PC-9 (cell line): Measurements from ENCODE around the gene GAL3ST1.

ENCODE experiments used
- EZH2 ChIP-seq: fragments of 200-600 bp; sonication (generic); IDR thresholded peaks from 2 replicates; pipeline ENCODE4 v1.8.0; 2017; ENCODE audit warnings: antibody characterized with exemption, low read depth
- TF ChIP-seq, protein P1 (sequence below): fragments of 200-600 bp; sonication (generic); conservative IDR thresholded peaks from 2 replicates; pipeline ENCODE4 v1.6.1; 2017; ENCODE audit warnings: mixed run types, antibody characterized with exemption, mild to moderate bottlenecking, moderate library complexity

DNA sequence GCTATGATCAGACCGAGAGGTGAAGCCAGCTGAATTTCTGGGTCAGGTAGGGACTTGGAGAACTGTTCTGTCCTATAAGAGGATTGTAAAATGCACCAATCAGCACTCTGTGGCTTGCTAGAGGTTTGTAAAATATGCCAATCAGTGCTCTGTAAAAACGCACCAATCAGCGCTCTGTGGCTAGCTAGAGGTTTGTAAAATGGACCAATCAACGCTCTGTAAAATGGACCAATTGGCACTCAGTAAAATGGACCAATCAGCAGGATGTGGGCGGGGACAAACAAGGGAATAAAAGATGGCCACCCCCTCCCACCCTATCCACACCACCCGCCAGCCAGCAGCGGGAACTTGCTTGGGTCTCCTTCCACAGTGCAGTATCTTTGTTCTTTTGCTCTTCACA is 62.6 kb downstream of the GAL3ST1 start:
- TF ChIP-seq EZH2, result no peak
- TF ChIP-seq, protein P1, sequence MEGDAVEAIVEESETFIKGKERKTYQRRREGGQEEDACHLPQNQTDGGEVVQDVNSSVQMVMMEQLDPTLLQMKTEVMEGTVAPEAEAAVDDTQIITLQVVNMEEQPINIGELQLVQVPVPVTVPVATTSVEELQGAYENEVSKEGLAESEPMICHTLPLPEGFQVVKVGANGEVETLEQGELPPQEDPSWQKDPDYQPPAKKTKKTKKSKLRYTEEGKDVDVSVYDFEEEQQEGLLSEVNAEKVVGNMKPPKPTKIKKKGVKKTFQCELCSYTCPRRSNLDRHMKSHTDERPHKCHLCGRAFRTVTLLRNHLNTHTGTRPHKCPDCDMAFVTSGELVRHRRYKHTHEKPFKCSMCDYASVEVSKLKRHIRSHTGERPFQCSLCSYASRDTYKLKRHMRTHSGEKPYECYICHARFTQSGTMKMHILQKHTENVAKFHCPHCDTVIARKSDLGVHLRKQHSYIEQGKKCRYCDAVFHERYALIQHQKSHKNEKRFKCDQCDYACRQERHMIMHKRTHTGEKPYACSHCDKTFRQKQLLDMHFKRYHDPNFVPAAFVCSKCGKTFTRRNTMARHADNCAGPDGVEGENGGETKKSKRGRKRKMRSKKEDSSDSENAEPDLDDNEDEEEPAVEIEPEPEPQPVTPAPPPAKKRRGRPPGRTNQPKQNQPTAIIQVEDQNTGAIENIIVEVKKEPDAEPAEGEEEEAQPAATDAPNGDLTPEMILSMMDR, result no peak
